SK-N-MC (cell line): ENCODE results near the gene LGR6.

Source experiments
- EZH2 ChIP-seq: fragments of 200-600 bp; sonication (generic); IDR thresholded peaks from one replicate; pipeline ENCODE4 v1.6.1; 2017; ENCODE audit warnings: antibody characterized with exemption
- FOXP2 ChIP-seq: optimal IDR thresholded peaks from 2 replicates; pipeline ENCODE3; 2011; ENCODE audit warnings: mild to moderate bottlenecking, moderate library complexity; ENCODE audit not compliant: insufficient read depth; ENCODE audit errors: extremely low read length, control extremely low read depth
- POLR2AphosphoS5 ChIP-seq: IDR thresholded peaks from 2 replicates; pipeline ENCODE4 v1.6.1; 2012; ENCODE audit warnings: mild to moderate bottlenecking, low read depth, low read length, borderline replicate concordance

DNA sequence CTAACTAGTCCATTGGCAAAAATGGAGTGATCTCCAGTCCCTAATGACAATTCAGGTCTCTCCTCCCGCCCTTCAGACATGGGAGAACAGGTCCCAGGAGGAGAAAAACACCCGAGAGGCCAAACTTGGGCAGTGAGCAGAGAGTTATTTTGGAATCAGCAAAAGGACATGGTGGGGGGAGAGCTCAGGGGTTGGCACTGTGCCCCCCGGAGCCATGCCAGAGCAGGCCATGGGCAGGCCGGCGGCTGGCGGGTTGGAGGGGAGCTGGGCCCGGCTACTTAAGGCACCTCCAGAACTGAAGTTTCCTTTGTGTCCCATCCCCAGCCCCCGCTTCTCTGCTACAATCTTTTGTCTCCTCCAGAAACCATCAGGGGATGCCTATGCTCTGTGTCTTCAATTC lies 7.1 kb downstream of the LGR6 start:
- TF ChIP-seq POLR2AphosphoS5 (no peak), EZH2 (no peak), FOXP2 (no peak)
